HTERT RPE-1 (cell line): ENCODE data around the gene ZNF609.

Source experiments
- in situ Hi-C: fragments of 300-500 bp; cut with MboI; formaldehyde crosslinking; loops from 4 replicates; pipeline ENCODE4 v1.14.3; 2020; ENCODE audit warnings: low sequenced_read_pairs

Gene ZNF609

GRCh38 chr15:64502151-64502550 is 41.8 kb downstream of the ZNF609 start:
- in situ Hi-C loops: no loop called here

- in situ Hi-C loops: no loop called here
These were observed 42.2 kb downstream of the ZNF609 start for GRCh38 chr15:64502551-64502950.

GRCh38 chr15:64503197-64503596 is 42.8 kb downstream of the ZNF609 start:
- in situ Hi-C loops: no loop called here

- in situ Hi-C loops: no loop called here
These were observed 43.3 kb downstream of the ZNF609 start for GRCh38 chr15:64503640-64504039.

GRCh38 chr15:64507293-64507802 is 47.0 kb downstream of the ZNF609 start:
- in situ Hi-C loops: no loop called here

GRCh38 chr15:64507845-64508244 is 47.5 kb downstream of the ZNF609 start:
- in situ Hi-C loops: no loop called here

- in situ Hi-C loops: no loop called here
These were observed 53.4 kb downstream of the ZNF609 start for GRCh38 chr15:64513823-64514222.

GRCh38 chr15:64515196-64515595 is 54.8 kb downstream of the ZNF609 start:
- in situ Hi-C loops: no loop called here

- in situ Hi-C loops: no loop called here
These were observed 55.4 kb downstream of the ZNF609 start for GRCh38 chr15:64515825-64516224.

GRCh38 chr15:64519897-64520296 is 59.5 kb downstream of the ZNF609 start:
- in situ Hi-C loops: no loop called here

- in situ Hi-C loops: no loop called here
These were observed 60.8 kb downstream of the ZNF609 start for GRCh38 chr15:64521201-64521600.

GRCh38 chr15:64521726-64522164 is 61.4 kb downstream of the ZNF609 start:
- in situ Hi-C loops: no loop called here

- in situ Hi-C loops: no loop called here
These were observed 61.9 kb downstream of the ZNF609 start for GRCh38 chr15:64522226-64522823.

GRCh38 chr15:64523240-64523639 is 62.9 kb downstream of the ZNF609 start:
- in situ Hi-C loops: no loop called here

GRCh38 chr15:64524778-64525177 is 64.4 kb downstream of the ZNF609 start:
- in situ Hi-C loops: no loop called here

GRCh38 chr15:64525828-64526530 is 65.6 kb downstream of the ZNF609 start:
- in situ Hi-C loops: no loop called here

- in situ Hi-C loops: no loop called here
These were observed 67.0 kb downstream of the ZNF609 start for GRCh38 chr15:64527263-64527984.

GRCh38 chr15:64528871-64529270 is 68.5 kb downstream of the ZNF609 start:
- in situ Hi-C loops: no loop called here

GRCh38 chr15:64530472-64530871 is 70.1 kb downstream of the ZNF609 start:
- in situ Hi-C loops: no loop called here

- in situ Hi-C loops: no loop called here
These were observed 70.5 kb downstream of the ZNF609 start for GRCh38 chr15:64530918-64531317.

- in situ Hi-C loops: no loop called here
These were observed 72.3 kb downstream of the ZNF609 start for GRCh38 chr15:64532521-64533315.
